Measurements from ENCODE around the gene STAG1.

The STAG1 gene

DNA sequence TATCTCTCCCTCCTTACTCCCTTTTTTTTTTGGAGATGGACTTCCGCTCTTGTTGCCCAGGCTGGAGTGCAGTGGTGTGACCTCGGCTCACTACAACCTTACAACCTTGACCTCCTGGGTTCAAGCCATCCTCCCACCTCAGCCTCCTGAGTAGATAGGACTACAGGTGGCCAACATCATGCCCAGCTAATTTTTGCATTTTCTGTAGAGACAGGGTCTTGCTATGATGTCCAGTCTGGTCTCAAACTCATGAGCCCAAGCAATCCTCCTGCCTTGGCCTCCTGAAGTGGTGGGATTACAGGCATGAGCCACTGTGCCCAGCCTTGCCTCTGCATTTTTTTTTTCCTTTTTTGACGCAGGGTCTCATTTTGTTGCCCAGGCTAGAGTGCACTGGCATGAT is 17.1 kb downstream of the STAG1 start:
- ChIA-PET CTCF (interaction anchor here (0.6 to 1.5 kb wide), 2 partner anchors 343 to 1325 kb away, joined by 4 read pairs; no protein-coding TSS in a partner anchor), POLR2A (no interaction called here)
- peaks cover 11% of the 10 kb centered on the region; the same call in 1 of the 2 replicates for H3K4me1 ChIP-seq (ENCODE audit: control insufficient read depth, insufficient read depth, low read length)
- H3K9me3 ChIP-seq (ENCODE audit: control insufficient read depth, insufficient read depth, low read depth, low read length) = no peaks in the 10 kb centered on the region
- no peaks in the 10 kb centered on the region for H3K36me3 ChIP-seq (ENCODE audit: control insufficient read depth in 2 of 2, insufficient read depth in 1 of 2, low read length in 2 of 2)
- H3K27ac ChIP-seq (ENCODE audit: extremely low read depth, low read depth, low read length) = no peak overlapping the region
- no peak overlapping the region for H3K4me3 ChIP-seq (ENCODE audit: low read depth, low read length)
- TF ChIP-seq ZNF121 (tag by site-specific recombination; IDR thresholded peaks at IDR 0.05) (peak; percentile 78), ZBTB20 (tag by site-specific recombination; IDR thresholded peaks at IDR 0.05) (no peak), ZNF416 (tag by site-specific recombination; IDR thresholded peaks at IDR 0.05) (no peak), ZNF302 (tag by site-specific recombination; IDR thresholded peaks at IDR 0.05; ENCODE audit: low read depth) (no peak)

DNA sequence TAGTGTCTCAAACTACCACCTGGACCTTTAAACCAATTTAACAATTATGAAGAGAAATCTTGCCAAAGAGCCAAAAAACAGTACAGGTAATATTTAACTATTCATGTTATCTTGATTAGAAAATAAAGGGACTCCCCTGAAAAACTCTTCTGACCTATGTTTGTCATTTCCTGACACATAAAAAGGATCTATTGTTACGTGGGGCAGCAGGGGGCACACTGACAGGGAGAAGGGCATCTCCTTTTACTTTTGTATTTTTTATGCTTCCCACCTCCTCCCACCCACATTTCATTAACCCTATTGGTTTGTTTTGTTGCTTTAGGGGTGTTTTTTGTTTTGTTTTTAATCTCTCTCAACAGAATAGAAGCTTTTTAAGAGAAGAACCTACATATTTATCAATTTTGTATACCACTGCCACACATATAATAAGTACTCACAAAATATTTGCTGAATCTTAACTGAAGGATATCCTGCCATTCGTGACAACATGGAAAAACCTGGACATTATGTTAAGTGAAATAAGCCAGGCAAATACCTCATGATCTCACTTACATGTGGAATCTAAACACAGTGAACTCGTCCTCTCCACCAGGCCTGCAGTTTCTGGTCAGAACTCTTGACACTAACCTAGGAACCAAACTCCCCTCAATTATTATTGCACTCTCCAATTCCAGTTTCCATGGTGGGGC is 17.7 kb downstream of the STAG1 start:
- POLR2A ChIA-PET = no interaction called here
- Histone ChIP-seq H3K27ac (ENCODE audit: extremely low read depth, low read depth, low read length) (no peak overlapping the region), H3K36me3 (ENCODE audit: control insufficient read depth in 2 of 2, insufficient read depth in 1 of 2, low read length in 2 of 2) (no peaks in the 10 kb centered on the region), H3K9me3 (ENCODE audit: control insufficient read depth, insufficient read depth, low read depth, low read length) (no peaks in the 10 kb centered on the region), H3K4me3 (ENCODE audit: low read depth, low read length) (no peak overlapping the region), H3K4me1 (ENCODE audit: control insufficient read depth, insufficient read depth, low read length) (peaks cover 11% of the 10 kb centered on the region; the same call in 1 of the 2 replicates)
- TF ChIP-seq, protein P1, sequence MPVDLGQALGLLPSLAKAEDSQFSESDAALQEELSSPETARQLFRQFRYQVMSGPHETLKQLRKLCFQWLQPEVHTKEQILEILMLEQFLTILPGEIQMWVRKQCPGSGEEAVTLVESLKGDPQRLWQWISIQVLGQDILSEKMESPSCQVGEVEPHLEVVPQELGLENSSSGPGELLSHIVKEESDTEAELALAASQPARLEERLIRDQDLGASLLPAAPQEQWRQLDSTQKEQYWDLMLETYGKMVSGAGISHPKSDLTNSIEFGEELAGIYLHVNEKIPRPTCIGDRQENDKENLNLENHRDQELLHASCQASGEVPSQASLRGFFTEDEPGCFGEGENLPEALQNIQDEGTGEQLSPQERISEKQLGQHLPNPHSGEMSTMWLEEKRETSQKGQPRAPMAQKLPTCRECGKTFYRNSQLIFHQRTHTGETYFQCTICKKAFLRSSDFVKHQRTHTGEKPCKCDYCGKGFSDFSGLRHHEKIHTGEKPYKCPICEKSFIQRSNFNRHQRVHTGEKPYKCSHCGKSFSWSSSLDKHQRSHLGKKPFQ (tag by site-specific recombination; IDR thresholded peaks at IDR 0.05) = no peak
- TF ChIP-seq ZNF544 (tag by site-specific recombination; IDR thresholded peaks at IDR 0.05) (no peak), ZNF175 (tag by site-specific recombination; IDR thresholded peaks at IDR 0.05) (no peak), ZNF121 (tag by site-specific recombination; IDR thresholded peaks at IDR 0.05) (no peak), ZNF473 (tag by site-specific recombination; IDR thresholded peaks at IDR 0.05) (no peak), ZNF169 (tag by site-specific recombination; IDR thresholded peaks at IDR 0.05) (no peak), SCRT2 (tag by site-specific recombination; IDR thresholded peaks at IDR 0.05) (no peak), HOXA7 (CRISPR knock-in tag; IDR thresholded peaks at IDR 0.05; ENCODE audit: borderline replicate concordance) (no peak), GLI4 (tag by site-specific recombination; IDR thresholded peaks at IDR 0.05) (no peak), ZNF501 (tag by site-specific recombination; IDR thresholded peaks at IDR 0.05) (no peak)
- TF ChIP-seq, protein P2, sequence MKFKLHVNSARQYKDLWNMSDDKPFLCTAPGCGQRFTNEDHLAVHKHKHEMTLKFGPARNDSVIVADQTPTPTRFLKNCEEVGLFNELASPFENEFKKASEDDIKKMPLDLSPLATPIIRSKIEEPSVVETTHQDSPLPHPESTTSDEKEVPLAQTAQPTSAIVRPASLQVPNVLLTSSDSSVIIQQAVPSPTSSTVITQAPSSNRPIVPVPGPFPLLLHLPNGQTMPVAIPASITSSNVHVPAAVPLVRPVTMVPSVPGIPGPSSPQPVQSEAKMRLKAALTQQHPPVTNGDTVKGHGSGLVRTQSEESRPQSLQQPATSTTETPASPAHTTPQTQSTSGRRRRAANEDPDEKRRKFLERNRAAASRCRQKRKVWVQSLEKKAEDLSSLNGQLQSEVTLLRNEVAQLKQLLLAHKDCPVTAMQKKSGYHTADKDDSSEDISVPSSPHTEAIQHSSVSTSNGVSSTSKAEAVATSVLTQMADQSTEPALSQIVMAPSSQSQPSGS (tag by site-specific recombination; IDR thresholded peaks at IDR 0.05; ENCODE audit: low read depth) = no peak
- TF ChIP-seq, protein P3, sequence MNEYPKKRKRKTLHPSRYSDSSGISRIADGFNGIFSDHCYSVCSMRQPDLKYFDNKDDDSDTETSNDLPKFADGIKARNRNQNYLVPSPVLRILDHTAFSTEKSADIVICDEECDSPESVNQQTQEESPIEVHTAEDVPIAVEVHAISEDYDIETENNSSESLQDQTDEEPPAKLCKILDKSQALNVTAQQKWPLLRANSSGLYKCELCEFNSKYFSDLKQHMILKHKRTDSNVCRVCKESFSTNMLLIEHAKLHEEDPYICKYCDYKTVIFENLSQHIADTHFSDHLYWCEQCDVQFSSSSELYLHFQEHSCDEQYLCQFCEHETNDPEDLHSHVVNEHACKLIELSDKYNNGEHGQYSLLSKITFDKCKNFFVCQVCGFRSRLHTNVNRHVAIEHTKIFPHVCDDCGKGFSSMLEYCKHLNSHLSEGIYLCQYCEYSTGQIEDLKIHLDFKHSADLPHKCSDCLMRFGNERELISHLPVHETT (tag by site-specific recombination; IDR thresholded peaks at IDR 0.05) = no peak
- TF ChIP-seq, protein P4, sequence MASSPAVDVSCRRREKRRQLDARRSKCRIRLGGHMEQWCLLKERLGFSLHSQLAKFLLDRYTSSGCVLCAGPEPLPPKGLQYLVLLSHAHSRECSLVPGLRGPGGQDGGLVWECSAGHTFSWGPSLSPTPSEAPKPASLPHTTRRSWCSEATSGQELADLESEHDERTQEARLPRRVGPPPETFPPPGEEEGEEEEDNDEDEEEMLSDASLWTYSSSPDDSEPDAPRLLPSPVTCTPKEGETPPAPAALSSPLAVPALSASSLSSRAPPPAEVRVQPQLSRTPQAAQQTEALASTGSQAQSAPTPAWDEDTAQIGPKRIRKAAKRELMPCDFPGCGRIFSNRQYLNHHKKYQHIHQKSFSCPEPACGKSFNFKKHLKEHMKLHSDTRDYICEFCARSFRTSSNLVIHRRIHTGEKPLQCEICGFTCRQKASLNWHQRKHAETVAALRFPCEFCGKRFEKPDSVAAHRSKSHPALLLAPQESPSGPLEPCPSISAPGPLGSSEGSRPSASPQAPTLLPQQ (tag by site-specific recombination; IDR thresholded peaks at IDR 0.05) = no peak
- TF ChIP-seq, protein P5, sequence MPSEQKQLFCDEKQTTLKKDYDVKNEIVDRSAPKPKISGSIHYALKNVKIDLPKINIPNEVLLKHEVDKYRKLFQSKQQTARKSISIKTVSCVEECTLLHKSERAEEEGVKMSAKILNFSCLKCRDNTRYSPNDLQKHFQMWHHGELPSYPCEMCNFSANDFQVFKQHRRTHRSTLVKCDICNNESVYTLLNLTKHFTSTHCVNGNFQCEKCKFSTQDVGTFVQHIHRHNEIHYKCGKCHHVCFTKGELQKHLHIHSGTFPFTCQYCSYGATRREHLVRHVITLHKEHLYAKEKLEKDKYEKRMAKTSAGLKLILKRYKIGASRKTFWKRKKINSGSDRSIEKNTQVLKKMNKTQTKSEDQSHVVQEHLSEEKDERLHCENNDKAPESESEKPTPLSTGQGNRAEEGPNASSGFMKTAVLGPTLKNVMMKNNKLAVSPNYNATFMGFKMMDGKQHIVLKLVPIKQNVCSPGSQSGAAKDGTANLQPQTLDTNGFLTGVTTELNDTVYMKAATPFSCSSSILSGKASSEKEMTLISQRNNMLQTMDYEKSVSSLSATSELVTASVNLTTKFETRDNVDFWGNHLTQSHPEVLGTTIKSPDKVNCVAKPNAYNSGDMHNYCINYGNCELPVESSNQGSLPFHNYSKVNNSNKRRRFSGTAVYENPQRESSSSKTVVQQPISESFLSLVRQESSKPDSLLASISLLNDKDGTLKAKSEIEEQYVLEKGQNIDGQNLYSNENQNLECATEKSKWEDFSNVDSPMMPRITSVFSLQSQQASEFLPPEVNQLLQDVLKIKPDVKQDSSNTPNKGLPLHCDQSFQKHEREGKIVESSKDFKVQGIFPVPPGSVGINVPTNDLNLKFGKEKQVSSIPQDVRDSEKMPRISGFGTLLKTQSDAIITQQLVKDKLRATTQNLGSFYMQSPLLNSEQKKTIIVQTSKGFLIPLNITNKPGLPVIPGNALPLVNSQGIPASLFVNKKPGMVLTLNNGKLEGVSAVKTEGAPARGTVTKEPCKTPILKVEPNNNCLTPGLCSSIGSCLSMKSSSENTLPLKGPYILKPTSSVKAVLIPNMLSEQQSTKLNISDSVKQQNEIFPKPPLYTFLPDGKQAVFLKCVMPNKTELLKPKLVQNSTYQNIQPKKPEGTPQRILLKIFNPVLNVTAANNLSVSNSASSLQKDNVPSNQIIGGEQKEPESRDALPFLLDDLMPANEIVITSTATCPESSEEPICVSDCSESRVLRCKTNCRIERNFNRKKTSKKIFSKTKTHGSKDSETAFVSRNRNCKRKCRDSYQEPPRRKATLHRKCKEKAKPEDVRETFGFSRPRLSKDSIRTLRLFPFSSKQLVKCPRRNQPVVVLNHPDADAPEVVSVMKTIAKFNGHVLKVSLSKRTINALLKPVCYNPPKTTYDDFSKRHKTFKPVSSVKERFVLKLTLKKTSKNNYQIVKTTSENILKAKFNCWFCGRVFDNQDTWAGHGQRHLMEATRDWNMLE (tag by site-specific recombination; conservative IDR thresholded peaks at IDR 0.05; ENCODE audit: low read depth) = no peak
- TF ChIP-seq, protein P6, sequence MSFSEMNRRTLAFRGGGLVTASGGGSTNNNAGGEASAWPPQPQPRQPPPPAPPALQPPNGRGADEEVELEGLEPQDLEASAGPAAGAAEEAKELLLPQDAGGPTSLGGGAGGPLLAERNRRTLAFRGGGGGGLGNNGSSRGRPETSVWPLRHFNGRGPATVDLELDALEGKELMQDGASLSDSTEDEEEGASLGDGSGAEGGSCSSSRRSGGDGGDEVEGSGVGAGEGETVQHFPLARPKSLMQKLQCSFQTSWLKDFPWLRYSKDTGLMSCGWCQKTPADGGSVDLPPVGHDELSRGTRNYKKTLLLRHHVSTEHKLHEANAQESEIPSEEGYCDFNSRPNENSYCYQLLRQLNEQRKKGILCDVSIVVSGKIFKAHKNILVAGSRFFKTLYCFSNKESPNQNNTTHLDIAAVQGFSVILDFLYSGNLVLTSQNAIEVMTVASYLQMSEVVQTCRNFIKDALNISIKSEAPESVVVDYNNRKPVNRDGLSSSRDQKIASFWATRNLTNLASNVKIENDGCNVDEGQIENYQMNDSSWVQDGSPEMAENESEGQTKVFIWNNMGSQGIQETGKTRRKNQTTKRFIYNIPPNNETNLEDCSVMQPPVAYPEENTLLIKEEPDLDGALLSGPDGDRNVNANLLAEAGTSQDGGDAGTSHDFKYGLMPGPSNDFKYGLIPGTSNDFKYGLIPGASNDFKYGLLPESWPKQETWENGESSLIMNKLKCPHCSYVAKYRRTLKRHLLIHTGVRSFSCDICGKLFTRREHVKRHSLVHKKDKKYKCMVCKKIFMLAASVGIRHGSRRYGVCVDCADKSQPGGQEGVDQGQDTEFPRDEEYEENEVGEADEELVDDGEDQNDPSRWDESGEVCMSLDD (tag by site-specific recombination; IDR thresholded peaks at IDR 0.05) = no peak
- CTCF ChIA-PET = interaction anchor here (0.6 to 1.5 kb wide), 3 partner anchors 314 to 1326 kb away, joined by 4 to 5 read pairs (median 4); no protein-coding TSS in a partner anchor
